ENCODE measurements around the gene RAC3. TPM values are rescaled to one million over a fixed set of nuclear protein-coding genes. Genes with fewer than 3 reads are reported as not detected.
"Not testable (repeated sequence)": the region's sequence is repeated elsewhere in the genome, so short reads cannot be mapped to it uniquely, and the experiment has no call there.

Gene RAC3
- total and polyA plus RNA-seq, 2 experiments from 2014 or later: 5.5 to 11.8 TPM

DNA sequence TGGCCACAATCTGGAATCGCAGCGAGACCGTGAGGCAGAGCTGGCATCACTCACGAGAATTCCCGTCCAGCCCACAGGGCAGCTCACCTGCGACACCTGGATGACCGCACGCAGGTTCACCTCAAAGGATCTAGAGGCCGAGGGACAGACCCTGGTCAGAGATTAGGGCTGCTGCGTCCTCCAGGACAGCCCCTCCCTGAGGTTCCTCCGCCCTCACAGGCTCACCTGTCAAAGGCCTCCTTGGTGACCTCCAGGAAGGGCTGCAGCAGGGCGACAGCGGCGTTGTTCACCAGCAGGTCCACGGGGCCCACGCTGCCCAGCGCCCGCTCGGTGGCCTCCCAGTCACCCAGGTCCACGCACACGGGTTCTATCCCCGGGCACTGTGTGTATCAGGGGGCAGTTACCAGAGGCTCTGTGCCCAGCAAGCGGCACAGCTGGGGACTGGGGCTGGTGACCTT is 5.2 kb downstream of the RAC3 start:
- Histone ChIP-seq H2AFZ (peak overlapping the region; percentile 38), H3K79me2 (peaks cover 11% of the 10 kb centered on the region), H3K27ac (peak overlapping the region; percentile 98), H3K9me3 (ENCODE audit: low read depth) (no peaks in the 10 kb centered on the region), H3K4me3 (peak overlapping the region; percentile 62), H3K36me3 (replicated peaks; ENCODE audit: insufficient read depth, low read depth) (no peaks in the 10 kb centered on the region), H3K4me2 (peak overlapping the region; percentile 98), H3K27me3 (no peaks in the 10 kb centered on the region), H3K9me2 (replicated peaks; ENCODE audit: insufficient read depth) (no peaks in the 10 kb centered on the region), H4K20me1 (ENCODE audit: insufficient read depth, poor library complexity, severe bottlenecking) (no peaks in the 10 kb centered on the region), H3K4me1 (ENCODE audit: insufficient read depth) (peaks cover 15% of the 10 kb centered on the region)
- DNase-seq (ENCODE audit: low spot score): no peak
- 49% methylated on average over 23 of the region's 23 CpGs for WGBS (ENCODE audit: low lambda C conversion rate, missing lambda C conversion rate)
- TF ChIP-seq EZH2 (IDR thresholded peaks at IDR 0.05; ENCODE audit: borderline replicate concordance) (no peak), EZH2phosphoT487 (IDR thresholded peaks at IDR 0.05; ENCODE audit: low read depth, severe bottlenecking, unreplicated experiment) (no peak)
- TF ChIP-seq, protein P1, sequence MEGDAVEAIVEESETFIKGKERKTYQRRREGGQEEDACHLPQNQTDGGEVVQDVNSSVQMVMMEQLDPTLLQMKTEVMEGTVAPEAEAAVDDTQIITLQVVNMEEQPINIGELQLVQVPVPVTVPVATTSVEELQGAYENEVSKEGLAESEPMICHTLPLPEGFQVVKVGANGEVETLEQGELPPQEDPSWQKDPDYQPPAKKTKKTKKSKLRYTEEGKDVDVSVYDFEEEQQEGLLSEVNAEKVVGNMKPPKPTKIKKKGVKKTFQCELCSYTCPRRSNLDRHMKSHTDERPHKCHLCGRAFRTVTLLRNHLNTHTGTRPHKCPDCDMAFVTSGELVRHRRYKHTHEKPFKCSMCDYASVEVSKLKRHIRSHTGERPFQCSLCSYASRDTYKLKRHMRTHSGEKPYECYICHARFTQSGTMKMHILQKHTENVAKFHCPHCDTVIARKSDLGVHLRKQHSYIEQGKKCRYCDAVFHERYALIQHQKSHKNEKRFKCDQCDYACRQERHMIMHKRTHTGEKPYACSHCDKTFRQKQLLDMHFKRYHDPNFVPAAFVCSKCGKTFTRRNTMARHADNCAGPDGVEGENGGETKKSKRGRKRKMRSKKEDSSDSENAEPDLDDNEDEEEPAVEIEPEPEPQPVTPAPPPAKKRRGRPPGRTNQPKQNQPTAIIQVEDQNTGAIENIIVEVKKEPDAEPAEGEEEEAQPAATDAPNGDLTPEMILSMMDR (IDR thresholded peaks at IDR 0.05; ENCODE audit: poor library complexity): no peak

GRCh38 chr17:82037092-82037888 is 5.8 kb downstream of the RAC3 start, which contains the start of gene DCXR:
DCXR (minus strand) TSS chr17:82037697; CDS start chr17:82037682, 15 bp downstream.
- H3K79me2 ChIP-seq: peaks cover 11% of the 10 kb centered on the region
- no peaks in the 10 kb centered on the region for H3K9me3 ChIP-seq (ENCODE audit: low read depth)
- peak within 1 kb of the TSS; percentile 98 for H3K27ac ChIP-seq
- H3K4me3 ChIP-seq: peak within 1 kb of the TSS; percentile 70
- peak; percentile 98 for DNase-seq (ENCODE audit: low spot score)
- H3K36me3 ChIP-seq (replicated peaks; ENCODE audit: insufficient read depth, low read depth): no peaks in the 10 kb centered on the region
- TF ChIP-seq EZH2phosphoT487 (IDR thresholded peaks at IDR 0.05; ENCODE audit: low read depth, severe bottlenecking, unreplicated experiment): no peak
- no peak for TF ChIP-seq EZH2 (IDR thresholded peaks at IDR 0.05; ENCODE audit: borderline replicate concordance)
- TF ChIP-seq, protein P1 (IDR thresholded peaks at IDR 0.05; ENCODE audit: poor library complexity): peak; percentile 83
- H3K9me2 ChIP-seq (replicated peaks; ENCODE audit: insufficient read depth): no peaks in the 10 kb centered on the region
- no peaks in the 10 kb centered on the region for H4K20me1 ChIP-seq (ENCODE audit: insufficient read depth, poor library complexity, severe bottlenecking)
- H3K27me3 ChIP-seq: no peaks in the 10 kb centered on the region
- 2% methylated on average over 32 of the region's 92 CpGs for WGBS (ENCODE audit: low lambda C conversion rate, missing lambda C conversion rate)
- H3K4me2 ChIP-seq: peak within 1 kb of the TSS; percentile 98
- peak within 1 kb of the TSS; percentile 67 for H2AFZ ChIP-seq
- peaks cover 11% of the 10 kb centered on the region for H3K4me1 ChIP-seq (ENCODE audit: insufficient read depth)

- Histone ChIP-seq H3K27ac (peak overlapping the region; percentile 77), H3K4me2 (peak overlapping the region; percentile 98), H3K27me3 (no peaks in the 10 kb centered on the region), H3K36me3 (replicated peaks; ENCODE audit: insufficient read depth, low read depth) (no peaks in the 10 kb centered on the region), H2AFZ (peak overlapping the region; percentile 16), H4K20me1 (ENCODE audit: insufficient read depth, poor library complexity, severe bottlenecking) (no peaks in the 10 kb centered on the region), H3K9me2 (replicated peaks; ENCODE audit: insufficient read depth) (no peaks in the 10 kb centered on the region), H3K4me1 (ENCODE audit: insufficient read depth) (peaks cover 9% of the 10 kb centered on the region), H3K9me3 (ENCODE audit: low read depth) (no peaks in the 10 kb centered on the region), H3K79me2 (peaks cover 11% of the 10 kb centered on the region), H3K4me3 (no peak overlapping the region)
- TF ChIP-seq, protein P1 (IDR thresholded peaks at IDR 0.05; ENCODE audit: poor library complexity): no peak
- TF ChIP-seq EZH2phosphoT487 (IDR thresholded peaks at IDR 0.05; ENCODE audit: low read depth, severe bottlenecking, unreplicated experiment) (no peak), EZH2 (IDR thresholded peaks at IDR 0.05; ENCODE audit: borderline replicate concordance) (no peak)
- WGBS (ENCODE audit: low lambda C conversion rate, missing lambda C conversion rate): 20% methylated on average over 10 of the region's 10 CpGs
- no peak for DNase-seq (ENCODE audit: low spot score)
Observed at GRCh38 chr17:82037889-82038195, 6.4 kb downstream of the RAC3 start.

GRCh38 chr17:82038796-82039409 is 7.4 kb downstream of the RAC3 start:
- not testable (repeated sequence) for H3K4me2 ChIP-seq; H3K4me1 ChIP-seq (ENCODE audit: insufficient read depth); H2AFZ ChIP-seq; DNase-seq (ENCODE audit: low spot score); H3K4me3 ChIP-seq; H3K27me3 ChIP-seq; H3K9me2 ChIP-seq (replicated peaks; ENCODE audit: insufficient read depth); H3K9me3 ChIP-seq (ENCODE audit: low read depth); H3K27ac ChIP-seq; H3K36me3 ChIP-seq (replicated peaks; ENCODE audit: insufficient read depth, low read depth); H4K20me1 ChIP-seq (ENCODE audit: insufficient read depth, poor library complexity, severe bottlenecking)
- H3K79me2 ChIP-seq: peaks cover 11% of the 10 kb centered on the region
- WGBS (ENCODE audit: low lambda C conversion rate, missing lambda C conversion rate): 91% methylated on average over 16 of the region's 16 CpGs
